Neuronal stem cell (in vitro differentiated cells): ENCODE results near the gene ANXA6.

Source experiments
- DNase-seq: peaks from one replicate; pipeline ENCODE4 v3.0.0-alpha.2; 2013; ENCODE audit warnings: low spot score
- H2AFZ ChIP-seq: one replicate; pipeline ENCODE4 v1.6.1; 2013; ENCODE audit warnings: mild to moderate bottlenecking, low read length, inconsistent platforms
- H2AK5ac ChIP-seq: 2 replicates; pipeline ENCODE4 v1.6.1; 2013; ENCODE audit warnings: low read depth, mild to moderate bottlenecking, inconsistent platforms, low read length, moderate library complexity, mixed read lengths
- H2BK120ac ChIP-seq: 2 replicates; pipeline ENCODE4 v1.6.1; 2013; ENCODE audit warnings: low read depth, mild to moderate bottlenecking, inconsistent platforms, low read length, moderate library complexity, mixed read lengths
- H2BK12ac ChIP-seq: one replicate; pipeline ENCODE4 v1.6.1; 2013; ENCODE audit warnings: low read length, inconsistent platforms
- H2BK15ac ChIP-seq: 2 replicates; pipeline ENCODE4 v1.6.1; 2013; ENCODE audit warnings: mild to moderate bottlenecking, low read length, inconsistent platforms, mixed read lengths
- H2BK5ac ChIP-seq: one replicate; pipeline ENCODE4 v1.6.1; 2013; ENCODE audit warnings: inconsistent platforms, mild to moderate bottlenecking, low read length, moderate library complexity
- H3K14ac ChIP-seq: one replicate; pipeline ENCODE4 v1.6.1; 2013; ENCODE audit warnings: low read length, inconsistent platforms
- H3K18ac ChIP-seq: 2 replicates; pipeline ENCODE4 v1.6.1; 2013; ENCODE audit warnings: low read length, inconsistent platforms
- H3K23ac ChIP-seq: 2 replicates; pipeline ENCODE4 v1.6.1; 2013; ENCODE audit warnings: low read depth, mild to moderate bottlenecking, mixed read lengths, low read length, inconsistent platforms; ENCODE audit not compliant: poor library complexity
- H3K27ac ChIP-seq: replicated peaks from 3 replicates; pipeline ENCODE4 v1.5.1; 2013; ENCODE audit warnings: low read length, inconsistent platforms
- H3K27me3 ChIP-seq, 3 experiments: 2 replicates each; pipeline ENCODE4 v1.6.1; 2013; ENCODE audit warnings: low read length in 3 of 3, mild to moderate bottlenecking in 2 of 3, inconsistent platforms in 1 of 3, low read depth in 1 of 3, mixed read lengths in 1 of 3, moderate library complexity in 1 of 3; ENCODE audit not compliant: control insufficient read depth in 3 of 3, insufficient read depth in 3 of 3
- H3K36me3 ChIP-seq, 2 donors: replicated peaks in 1 of 2; 2 replicates each; pipeline ENCODE4 v1.6.1; 2013; ENCODE audit warnings: low read length in 2 of 2; ENCODE audit not compliant: control insufficient read depth in 2 of 2, insufficient read depth in 2 of 2
- H3K4ac ChIP-seq: 2 replicates; pipeline ENCODE4 v1.6.1; 2013; ENCODE audit warnings: inconsistent platforms, mild to moderate bottlenecking, low read length, moderate library complexity
- H3K4me1 ChIP-seq, 2 donors: 1 replicate in 1 of 2; 2 replicates in 1 of 2; pipeline ENCODE4 v1.6.1; 2013; ENCODE audit warnings: low read length in 2 of 2, low read depth in 1 of 2; ENCODE audit not compliant: control insufficient read depth in 2 of 2, insufficient read depth in 1 of 2
- H3K4me2 ChIP-seq: one replicate; pipeline ENCODE4 v1.6.1; 2013; ENCODE audit warnings: mild to moderate bottlenecking, low read length, inconsistent platforms; ENCODE audit not compliant: insufficient read depth, poor library complexity, severe bottlenecking
- H3K4me3 ChIP-seq, 2 donors: 2 replicates each; pipeline ENCODE4 v1.5.1; 2013; ENCODE audit warnings: low read length in 2 of 2, mild to moderate bottlenecking in 2 of 2, inconsistent platforms in 1 of 2, moderate library complexity in 1 of 2
- H3K79me1 ChIP-seq: one replicate; pipeline ENCODE4 v1.6.1; 2013; ENCODE audit warnings: low read depth, mild to moderate bottlenecking, inconsistent platforms, low read length, moderate library complexity
- H3K9ac ChIP-seq: one replicate; pipeline ENCODE4 v1.6.1; 2013; ENCODE audit warnings: mild to moderate bottlenecking, low read depth, low read length, inconsistent platforms; ENCODE audit not compliant: poor library complexity
- H3K9me3 ChIP-seq, 2 donors: replicated peaks in 1 of 2; 2 replicates each; pipeline versions ENCODE3 to v1.6.1; 2013; ENCODE audit warnings: low read length in 2 of 2, mild to moderate bottlenecking in 2 of 2, inconsistent platforms in 1 of 2, low read depth in 1 of 2, mixed read lengths in 1 of 2, moderate library complexity in 1 of 2; ENCODE audit not compliant: control insufficient read depth in 2 of 2, insufficient read depth in 1 of 2
- H4K8ac ChIP-seq: one replicate; pipeline ENCODE4 v1.6.1; 2013; ENCODE audit warnings: low read depth, mild to moderate bottlenecking, inconsistent platforms, low read length, moderate library complexity
- H4K91ac ChIP-seq: one replicate; pipeline ENCODE4 v1.6.1; 2013; ENCODE audit warnings: low read length, low read depth, mild to moderate bottlenecking, inconsistent platforms; ENCODE audit not compliant: poor library complexity
- WGBS, 2 donors: extraction: QIAGEN DNeasy Blood & Tissue Kit; methylation state at CpG; one replicate each; pipeline ENCODE4 v1.1.7; 2013; ENCODE audit warnings: missing lambda C conversion rate in 2 of 2, mixed read lengths in 1 of 2; ENCODE audit not compliant: insufficient read length in 2 of 2, insufficient replicate concordance in 1 of 2; ENCODE audit errors: extremely low coverage in 2 of 2; 5-methylcytosine and 5-hydroxymethylcytosine counted together

Gene ANXA6

GRCh38 chr5:151128817-151129216, 28.8 kb downstream of the ANXA6 start:
- no peak overlapping the region for H4K8ac ChIP-seq
- no peak overlapping the region for H2BK12ac ChIP-seq
- peaks cover 4 to 10% of the 10 kb centered on the region in 2 donors for H3K4me1 ChIP-seq
- H3K27me3 ChIP-seq, result no peaks in the 10 kb centered on the region
- H3K4ac ChIP-seq, result no peak overlapping the region
- no peak overlapping the region for H3K23ac ChIP-seq
- peaks cover 22 to 95% of the 10 kb centered on the region in 2 donors for H3K36me3 ChIP-seq
- WGBS, 2 donors, result no CpG with 5 or more reads among the region's 4 CpGs
- H2BK5ac ChIP-seq, result no peak overlapping the region
- no peak overlapping the region for H2BK15ac ChIP-seq
- H2AK5ac ChIP-seq, result no peak overlapping the region
- no peak overlapping the region for H2BK120ac ChIP-seq
- no peak overlapping the region for H3K27ac ChIP-seq
- no peak overlapping the region for H3K9ac ChIP-seq
- H3K79me1 ChIP-seq, result no peaks in the 10 kb centered on the region
- H2AFZ ChIP-seq, result no peak overlapping the region
- no peak overlapping the region for H3K4me3 ChIP-seq
- H3K4me2 ChIP-seq, result no peak overlapping the region
- no peak overlapping the region for H3K18ac ChIP-seq
- no peak overlapping the region for H4K91ac ChIP-seq
- no peaks in the 10 kb centered on the region for H3K9me3 ChIP-seq
- no peak for DNase-seq
- H3K14ac ChIP-seq, result no peak overlapping the region

GRCh38 chr5:151127926-151128325, 29.7 kb downstream of the ANXA6 start:
- no peak overlapping the region for H3K9ac ChIP-seq
- no peak overlapping the region for H2BK12ac ChIP-seq
- no peaks in the 10 kb centered on the region for H3K79me1 ChIP-seq
- H2BK120ac ChIP-seq, result no peak overlapping the region
- no peak overlapping the region for H3K27ac ChIP-seq
- no peak overlapping the region for H3K4ac ChIP-seq
- H3K4me1 ChIP-seq, result peaks cover 4 to 10% of the 10 kb centered on the region in 2 donors
- no peak overlapping the region for H3K4me2 ChIP-seq
- no peak overlapping the region for H3K4me3 ChIP-seq
- H2AK5ac ChIP-seq, result no peak overlapping the region
- no peak overlapping the region for H3K14ac ChIP-seq
- no peak overlapping the region for H2AFZ ChIP-seq
- no peak overlapping the region for H3K18ac ChIP-seq
- no peak overlapping the region for H2BK15ac ChIP-seq
- no peak overlapping the region for H3K23ac ChIP-seq
- DNase-seq, result no peak
- peaks cover 21 to 95% of the 10 kb centered on the region in 2 donors for H3K36me3 ChIP-seq
- no peak overlapping the region for H2BK5ac ChIP-seq
- H3K9me3 ChIP-seq, result no peaks in the 10 kb centered on the region
- no peak overlapping the region for H4K91ac ChIP-seq
- H4K8ac ChIP-seq, result no peak overlapping the region
- no CpG with 5 or more reads among the region's 8 CpGs for WGBS, 2 donors
- no peaks in the 10 kb centered on the region for H3K27me3 ChIP-seq

GRCh38 chr5:151126199-151126645, 31.4 kb downstream of the ANXA6 start:
- WGBS, 2 donors, result no CpG with 5 or more reads among the region's 9 CpGs
- Histone ChIP-seq H2AFZ (no peak overlapping the region), H2BK12ac (no peak overlapping the region), H3K9me3 (no peaks in the 10 kb centered on the region), H3K14ac (peak overlapping the region; percentile 26), H2BK120ac (no peak overlapping the region), H2BK5ac (no peak overlapping the region), H3K9ac (no peak overlapping the region), H2BK15ac (no peak overlapping the region), H3K23ac (no peak overlapping the region), H3K4me1 (peaks cover 4 to 10% of the 10 kb centered on the region in 2 donors), H3K27ac (no peak overlapping the region), H3K4me3 (peak overlapping the region in 1 of 2 donors; percentile 26), H3K18ac (no peak overlapping the region), H3K36me3 (peaks cover 28 to 95% of the 10 kb centered on the region in 2 donors), H3K79me1 (no peaks in the 10 kb centered on the region), H4K8ac (no peak overlapping the region), H3K4me2 (no peak overlapping the region), H3K4ac (no peak overlapping the region), H2AK5ac (no peak overlapping the region), H3K27me3 (no peaks in the 10 kb centered on the region), H4K91ac (no peak overlapping the region)
- DNase-seq, result peak; percentile 78

GRCh38 chr5:151125421-151125820, 32.2 kb downstream of the ANXA6 start:
- H2BK12ac ChIP-seq, result no peak overlapping the region
- H3K4me1 ChIP-seq, result peaks cover 4 to 10% of the 10 kb centered on the region in 2 donors
- no peaks in the 10 kb centered on the region for H3K9me3 ChIP-seq
- WGBS, 2 donors, result no CpG with 5 or more reads among the region's 7 CpGs
- no peak overlapping the region for H3K9ac ChIP-seq
- H3K23ac ChIP-seq, result no peak overlapping the region
- no peak overlapping the region for H2AK5ac ChIP-seq
- H3K18ac ChIP-seq, result no peak overlapping the region
- no peak for DNase-seq
- no peaks in the 10 kb centered on the region for H3K27me3 ChIP-seq
- H2BK120ac ChIP-seq, result no peak overlapping the region
- no peak overlapping the region for H4K91ac ChIP-seq
- H3K4me2 ChIP-seq, result no peak overlapping the region
- no peak overlapping the region for H3K4ac ChIP-seq
- no peak overlapping the region for H2AFZ ChIP-seq
- no peak overlapping the region for H2BK15ac ChIP-seq
- no peak overlapping the region for H3K27ac ChIP-seq
- H4K8ac ChIP-seq, result no peak overlapping the region
- peaks cover 21 to 95% of the 10 kb centered on the region in 2 donors for H3K36me3 ChIP-seq
- H2BK5ac ChIP-seq, result no peak overlapping the region
- H3K79me1 ChIP-seq, result no peaks in the 10 kb centered on the region
- no peak overlapping the region for H3K4me3 ChIP-seq
- H3K14ac ChIP-seq, result no peak overlapping the region
